Erythroblast (primary cell): ENCODE measurements around the gene IL10RB.

Experiments
- DNase-seq, 2 experiments: peaks; one replicate each; lab custom pipeline; 2025; lab: John Stamatoyannopoulos, UW
- GATA1 ChIP-seq: IDR thresholded peaks from 2 replicates; pipeline ENCODE4 v1.6.1; 2011; ENCODE audit warnings: low read depth, mild to moderate bottlenecking, control low read depth, low read length, moderate library complexity
- POLR2A ChIP-seq: IDR thresholded peaks from 2 replicates; pipeline ENCODE4 v1.6.1; 2011; ENCODE audit warnings: mild to moderate bottlenecking, low read length

Gene IL10RB

GRCh38 chr21:33332143-33332542, 66.0 kb downstream of the IL10RB start:
- peak in 1 of 2 experiments; percentile 15 for DNase-seq

GRCh38 chr21:33334191-33334590, 68.0 kb downstream of the IL10RB start:
- DNase-seq, result no peak
- TF ChIP-seq GATA1 (no peak), POLR2A (no peak)

More at GRCh38 chr21:33332143-33332542, 66.0 kb downstream of the IL10RB start:
- TF ChIP-seq POLR2A, result no peak
- no peak for TF ChIP-seq GATA1

DNA sequence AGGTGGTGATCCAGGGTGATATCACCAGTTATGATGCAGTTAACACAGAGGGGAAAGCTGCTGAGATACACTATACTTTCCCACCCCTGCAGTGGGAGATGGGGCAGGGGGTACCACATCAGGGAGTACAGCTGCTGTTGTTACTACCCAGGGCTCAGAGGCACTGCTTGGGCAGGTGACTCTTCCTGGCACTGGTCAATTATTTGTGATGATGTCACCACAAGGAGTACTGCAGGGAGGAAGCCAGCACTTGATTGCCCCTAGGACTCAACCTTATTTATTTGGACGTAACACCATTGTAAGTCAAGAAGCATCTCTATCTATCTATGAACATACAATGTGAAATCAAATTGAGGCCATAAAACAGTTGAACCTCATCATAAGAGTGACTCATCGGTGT, 68.7 kb downstream of the IL10RB start:
- no peak for DNase-seq
- TF ChIP-seq GATA1 (no peak), POLR2A (no peak)

- DNase-seq, result no peak
- TF ChIP-seq GATA1, result no peak
- no peak for TF ChIP-seq POLR2A
These were observed 73.0 kb downstream of the IL10RB start for GRCh38 chr21:33339135-33339534.

DNA sequence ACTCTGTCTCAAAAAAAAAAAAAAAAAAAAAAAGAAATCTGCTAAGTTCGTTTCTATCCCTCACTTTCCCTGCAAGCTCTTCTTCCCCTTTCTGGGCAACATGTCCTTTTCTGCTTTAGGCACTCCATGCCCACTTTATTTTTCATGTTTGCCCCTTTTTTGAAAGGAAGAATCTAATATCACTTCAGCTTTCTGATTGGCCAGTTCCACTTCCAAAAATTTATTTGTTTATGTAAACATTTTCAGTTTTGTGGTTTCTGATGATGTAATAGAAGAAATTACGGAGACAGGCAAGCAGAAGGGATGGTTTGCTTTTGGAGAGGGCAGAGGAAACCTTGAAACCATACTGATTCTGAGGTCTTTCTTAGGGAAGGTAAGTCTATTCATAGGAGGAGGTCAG, 73.8 kb downstream of the IL10RB start:
- DNase-seq, result no peak
- TF ChIP-seq POLR2A, result no peak
- TF ChIP-seq GATA1, result no peak

DNA sequence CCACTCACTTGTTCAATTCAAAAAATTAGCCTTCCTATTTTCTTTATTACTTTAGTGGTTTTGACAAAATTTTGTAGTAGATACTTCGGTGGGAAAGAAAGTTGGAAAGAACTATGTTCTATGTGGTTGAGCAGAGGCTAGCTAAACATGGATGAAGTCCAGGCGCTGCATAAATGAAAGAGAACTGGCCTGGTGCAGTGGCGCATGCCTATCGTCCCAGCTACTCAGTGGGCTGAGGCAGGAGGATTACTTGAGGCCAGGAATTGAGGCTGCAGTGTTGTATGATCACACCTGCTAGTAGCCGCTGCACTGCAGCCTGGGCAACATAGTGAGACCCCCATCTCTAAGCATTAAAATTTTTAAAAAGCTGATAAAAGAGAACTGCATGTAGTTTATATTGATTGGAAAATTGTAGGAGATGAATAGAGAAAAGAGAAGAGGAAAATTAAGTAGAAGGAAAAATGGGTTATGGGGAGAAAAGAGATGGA, 79.6 kb downstream of the IL10RB start:
- TF ChIP-seq POLR2A (no peak), GATA1 (no peak)
- no peak for DNase-seq
